ENCODE measurements around the gene GP9.
"Not testable (repeated sequence)": the region's sequence is repeated elsewhere in the genome, so short reads cannot be mapped to it uniquely, and the experiment has no call there.

GP9 gene

GRCh38 chr3:129085818-129086217 is 25.2 kb downstream of the GP9 start:
- Histone ChIP-seq H4K20me1 (ENCODE audit: insufficient read depth, low read length, poor library complexity, severe bottlenecking) (no peaks in the 10 kb centered on the region), H3K79me2 (ENCODE audit: insufficient read depth, low read length) (no peaks in the 10 kb centered on the region), H3K4me1 (ENCODE audit: insufficient read depth, low read length, poor library complexity, severe bottlenecking) (no peaks in the 10 kb centered on the region), H3K4me3 (ENCODE audit: low read length, poor library complexity, severe bottlenecking) (no peak overlapping the region), H3K4me2 (ENCODE audit: low read depth, low read length, poor library complexity, severe bottlenecking) (no peak overlapping the region), H3K36me3 (ENCODE audit: insufficient read depth, low read length) (no peaks in the 10 kb centered on the region), H3F3A (ENCODE audit: low read depth) (no peaks in the 10 kb centered on the region), H2AFZ (ENCODE audit: low read length) (no peak overlapping the region), H3K9ac (ENCODE audit: low read depth, low read length, poor library complexity, severe bottlenecking) (no peak overlapping the region), H3K27me3 (ENCODE audit: insufficient read depth, low read length, poor library complexity, severe bottlenecking) (no peaks in the 10 kb centered on the region), H3K9me2 (replicated peaks; ENCODE audit: low read depth, low read length) (no peaks in the 10 kb centered on the region), H3K9me3 (ENCODE audit: insufficient read depth, low read depth, low read length) (no peaks in the 10 kb centered on the region)
- no peak for TF ChIP-seq EZH2phosphoT487 (IDR thresholded peaks at IDR 0.05; ENCODE audit: borderline replicate concordance)
- no peak for TF ChIP-seq CTCF (conservative IDR thresholded peaks at IDR 0.05; ENCODE audit: low read length)

GRCh38 chr3:129087138-129087702 is 26.6 kb downstream of the GP9 start:
- no peaks in the 10 kb centered on the region for H3K79me2 ChIP-seq (ENCODE audit: insufficient read depth, low read length)
- no peaks in the 10 kb centered on the region for H3F3A ChIP-seq (ENCODE audit: low read depth)
- H3K9ac ChIP-seq (ENCODE audit: low read depth, low read length, poor library complexity, severe bottlenecking) = no peak overlapping the region
- H2AFZ ChIP-seq (ENCODE audit: low read length) = no peak overlapping the region
- no peaks in the 10 kb centered on the region for H3K27me3 ChIP-seq (ENCODE audit: insufficient read depth, low read length, poor library complexity, severe bottlenecking)
- no peaks in the 10 kb centered on the region for H4K20me1 ChIP-seq (ENCODE audit: insufficient read depth, low read length, poor library complexity, severe bottlenecking)
- H3K4me2 ChIP-seq (ENCODE audit: low read depth, low read length, poor library complexity, severe bottlenecking) = no peak overlapping the region
- peaks cover 10% of the 10 kb centered on the region; the same call in 1 of the 2 replicates for H3K36me3 ChIP-seq (ENCODE audit: insufficient read depth, low read length)
- TF ChIP-seq EZH2phosphoT487 (IDR thresholded peaks at IDR 0.05; ENCODE audit: borderline replicate concordance) = no peak
- TF ChIP-seq CTCF (conservative IDR thresholded peaks at IDR 0.05; ENCODE audit: low read length) = no peak
- H3K4me3 ChIP-seq (ENCODE audit: low read length, poor library complexity, severe bottlenecking) = no peak overlapping the region
- H3K9me3 ChIP-seq (ENCODE audit: insufficient read depth, low read depth, low read length) = no peaks in the 10 kb centered on the region
- H3K4me1 ChIP-seq (ENCODE audit: insufficient read depth, low read length, poor library complexity, severe bottlenecking) = no peaks in the 10 kb centered on the region
- H3K9me2 ChIP-seq (replicated peaks; ENCODE audit: low read depth, low read length) = no peaks in the 10 kb centered on the region

GRCh38 chr3:129087904-129088303 is 27.3 kb downstream of the GP9 start:
- not testable (repeated sequence) for H3K9ac ChIP-seq (ENCODE audit: low read depth, low read length, poor library complexity, severe bottlenecking); H3K9me3 ChIP-seq (ENCODE audit: insufficient read depth, low read depth, low read length); H2AFZ ChIP-seq (ENCODE audit: low read length); H3K27me3 ChIP-seq (ENCODE audit: insufficient read depth, low read length, poor library complexity, severe bottlenecking); H3K4me2 ChIP-seq (ENCODE audit: low read depth, low read length, poor library complexity, severe bottlenecking); H3K9me2 ChIP-seq (replicated peaks; ENCODE audit: low read depth, low read length); H4K20me1 ChIP-seq (ENCODE audit: insufficient read depth, low read length, poor library complexity, severe bottlenecking); H3K79me2 ChIP-seq (ENCODE audit: insufficient read depth, low read length); H3F3A ChIP-seq (ENCODE audit: low read depth); H3K4me1 ChIP-seq (ENCODE audit: insufficient read depth, low read length, poor library complexity, severe bottlenecking); H3K4me3 ChIP-seq (ENCODE audit: low read length, poor library complexity, severe bottlenecking)
- peaks cover 11% of the 10 kb centered on the region; the same call in 1 of the 2 replicates for H3K36me3 ChIP-seq (ENCODE audit: insufficient read depth, low read length)

GRCh38 chr3:129088312-129088711 is 27.7 kb downstream of the GP9 start:
- H3K4me1 ChIP-seq (ENCODE audit: insufficient read depth, low read length, poor library complexity, severe bottlenecking); H3K9me3 ChIP-seq (ENCODE audit: insufficient read depth, low read depth, low read length); H3F3A ChIP-seq (ENCODE audit: low read depth); H3K4me2 ChIP-seq (ENCODE audit: low read depth, low read length, poor library complexity, severe bottlenecking); H3K9ac ChIP-seq (ENCODE audit: low read depth, low read length, poor library complexity, severe bottlenecking); H4K20me1 ChIP-seq (ENCODE audit: insufficient read depth, low read length, poor library complexity, severe bottlenecking); H3K27me3 ChIP-seq (ENCODE audit: insufficient read depth, low read length, poor library complexity, severe bottlenecking); H3K9me2 ChIP-seq (replicated peaks; ENCODE audit: low read depth, low read length); H3K4me3 ChIP-seq (ENCODE audit: low read length, poor library complexity, severe bottlenecking); H2AFZ ChIP-seq (ENCODE audit: low read length); H3K79me2 ChIP-seq (ENCODE audit: insufficient read depth, low read length): not testable (repeated sequence)
- peaks cover 11% of the 10 kb centered on the region; the same call in 1 of the 2 replicates for H3K36me3 ChIP-seq (ENCODE audit: insufficient read depth, low read length)

Measured in Loucy (cell line).